NCI-H2227 (cell line): ENCODE measurements around the gene KRT9.
"Not testable (repeated sequence)": the region's sequence is repeated elsewhere in the genome, so short reads cannot be mapped to it uniquely, and the experiment has no call there.

Source experiments
- DNase-seq: peaks from one replicate; lab custom pipeline; 2025; ENCODE audit not compliant: unreplicated experiment; lab: John Stamatoyannopoulos, UW

KRT9 gene

GRCh38 chr17:41571561-41572434 is at the start of gene KRT9:
TSS of gene KRT9 (minus strand) at chr17:41572059. CDS start at chr17:41571992, 67 bp downstream.
- DNase-seq = peak; percentile 51

GRCh38 chr17:41621435-41621817 is 49.6 kb upstream of the KRT9 start:
- DNase-seq = not testable (repeated sequence)

- no peak for DNase-seq
These were observed 49.0 kb upstream of the KRT9 start for GRCh38 chr17:41620583-41621434.

- DNase-seq = not testable (repeated sequence)
These were observed 48.2 kb upstream of the KRT9 start for GRCh38 chr17:41619927-41620582.

- DNase-seq = no peak
These were observed 47.4 kb upstream of the KRT9 start for GRCh38 chr17:41619036-41619926.

- no peak for DNase-seq
These were observed 46.6 kb upstream of the KRT9 start for GRCh38 chr17:41618341-41619035.

GRCh38 chr17:41617698-41618097 is 45.8 kb upstream of the KRT9 start:
- peak; percentile 7 for DNase-seq

- DNase-seq = no peak
These were observed 45.3 kb upstream of the KRT9 start for GRCh38 chr17:41617136-41617535.

- not testable (repeated sequence) for DNase-seq
These were observed 44.6 kb upstream of the KRT9 start for GRCh38 chr17:41616486-41616885.

GRCh38 chr17:41615454-41615853 is 43.6 kb upstream of the KRT9 start:
- DNase-seq = no peak

- DNase-seq = not testable (repeated sequence)
These were observed 42.9 kb upstream of the KRT9 start for GRCh38 chr17:41614767-41615166.

GRCh38 chr17:41614098-41614497 is 42.2 kb upstream of the KRT9 start:
- no peak for DNase-seq

GRCh38 chr17:41613277-41614082 is 41.6 kb upstream of the KRT9 start:
- no peak for DNase-seq

- DNase-seq = not testable (repeated sequence)
These were observed 40.7 kb upstream of the KRT9 start, which contains the start of gene KRT16 for GRCh38 chr17:41612376-41613160. TSS of gene KRT16 (minus strand) at chr17:41612767. CDS start at chr17:41612688, 79 bp downstream.

- no peak for DNase-seq
These were observed 39.2 kb upstream of the KRT9 start for GRCh38 chr17:41610965-41611640.

- DNase-seq = not testable (repeated sequence)
These were observed 38.2 kb upstream of the KRT9 start for GRCh38 chr17:41610061-41610517.

- not testable (repeated sequence) for DNase-seq
These were observed 35.1 kb upstream of the KRT9 start for GRCh38 chr17:41606930-41607329.
